Tibial nerve (tissue), 4 donors: Measurements from ENCODE around the gene DHX58. TPM values are rescaled to one million over a fixed set of nuclear protein-coding genes. Genes with fewer than 3 reads are reported as not detected.

ENCODE experiments used
- DNase-seq, 2 donors: peaks; one replicate each; pipeline ENCODE4 v3.0.0-alpha.2; 2019; ENCODE audit warnings: low spot score in 2 of 2
- H3K27ac ChIP-seq, 4 donors: fragments of 200-600 bp; sonication (generic) in 3 of 4; one replicate each; pipeline ENCODE4 v1.5.1; 2017 to 2019; ENCODE audit warnings: mild to moderate bottlenecking in 1 of 4
- H3K27me3 ChIP-seq, 2 donors: fragments of 200-600 bp; sonication (generic) in 1 of 2; one replicate each; pipeline versions ENCODE4 v1.5.1 to v1.6.0; 2017 to 2019
- H3K36me3 ChIP-seq, 3 donors: fragments of 200-600 bp; sonication (generic); one replicate each; pipeline ENCODE4 v1.5.1; 2018 to 2019
- H3K4me1 ChIP-seq, 4 donors: fragments of 200-600 bp; sonication (generic) in 3 of 4; one replicate each; pipeline ENCODE4 v1.5.1; 2017 to 2019
- H3K4me3 ChIP-seq, 4 donors: fragments of 200-600 bp; sonication (generic) in 3 of 4; one replicate each; pipeline ENCODE4 v1.5.1; 2017 to 2019; ENCODE audit warnings: mild to moderate bottlenecking in 1 of 4, moderate library complexity in 1 of 4
- H3K9me3 ChIP-seq, 4 donors: fragments of 200-600 bp; sonication (generic) in 3 of 4; one replicate each; pipeline ENCODE4 v1.5.1; 2017 to 2019
- CTCF ChIP-seq, 5 experiments: fragments of 200-600 bp in 3 of 5; fragments of 450-650 bp in 2 of 5; sonication (generic) in 3 of 5; IDR thresholded peaks; one replicate each; pipeline ENCODE4 v1.5.1; 2016 to 2019; ENCODE audit warnings: antibody characterized with exemption in 5 of 5, mild to moderate bottlenecking in 3 of 5, moderate library complexity in 2 of 5
- EP300 ChIP-seq, 2 donors: sonication (generic); formaldehyde crosslinking; IDR thresholded peaks; one replicate each; pipeline ENCODE4 v1.6.1; 2017; ENCODE audit warnings: antibody characterized with exemption in 2 of 2, mild to moderate bottlenecking in 1 of 2
- POLR2A ChIP-seq, 2 donors: fragments of 450-650 bp; IDR thresholded peaks; one replicate each; pipeline ENCODE4 v1.6.1; 2017; ENCODE audit warnings: antibody characterized with exemption in 2 of 2, mild to moderate bottlenecking in 2 of 2, moderate library complexity in 2 of 2
- WGBS, 2 donors: methylation state at CpG; one replicate each; pipeline ENCODE4 v1.1.5; 2018; 5-methylcytosine and 5-hydroxymethylcytosine counted together
- total RNA-seq, 4 donors: library from RNA; depleted of rRNA; stranded (reverse); fragments of >200 nt; gene quantifications; one replicate each; pipeline ENCODE4 v1.1.0, GENCODE V29; 2016

Gene DHX58
- total RNA-seq, 4 donors from 2014 or later, result 15.9 to 29.4 (median 21.7) TPM

DNA sequence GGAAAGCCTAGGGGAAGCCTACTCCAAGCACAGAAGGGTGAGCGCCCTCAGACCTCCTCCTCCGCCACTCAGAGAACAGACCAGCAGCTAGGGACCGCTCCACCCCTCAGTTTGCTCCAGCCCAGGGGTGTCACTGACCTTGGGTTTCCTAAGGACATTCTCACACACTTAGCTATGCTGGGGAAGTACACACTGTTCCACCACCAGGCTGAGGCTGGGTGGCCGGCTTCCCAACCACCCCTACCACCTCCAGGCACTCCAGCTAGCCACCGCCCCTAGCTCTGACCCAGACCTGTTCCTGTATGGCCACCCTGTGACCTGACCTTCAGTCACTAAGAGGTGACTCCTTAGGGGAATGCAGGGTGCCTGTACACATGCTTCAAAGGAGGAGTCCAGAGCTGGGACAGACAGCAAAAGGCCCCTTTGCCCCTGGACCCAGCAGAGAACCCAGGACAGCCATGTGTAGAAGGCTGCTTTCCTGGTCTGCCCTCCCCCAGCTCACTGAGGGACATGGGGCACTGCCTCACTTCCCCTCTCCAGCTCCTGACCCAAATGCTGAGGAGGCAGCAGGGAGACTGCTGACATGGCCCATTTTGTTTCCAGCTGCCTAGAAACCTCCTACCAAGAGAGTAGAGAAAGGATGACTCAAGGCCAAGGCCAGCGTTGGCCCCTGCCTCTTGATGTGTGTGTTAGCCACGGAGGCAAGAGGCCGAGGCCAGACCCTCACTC lies 16.8 kb upstream of the DHX58 start:
- no peak for DNase-seq
- no peaks in the 10 kb centered on the region for H3K9me3 ChIP-seq
- H3K4me1 ChIP-seq, result peaks cover 0 to 53% (median 32%) of the 10 kb centered on the region in 4 donors
- WGBS, 2 donors, result 88 to 92% methylated on average over 8 of the region's 8 CpGs
- peak in 1 of 2 donors; percentile 47 for TF ChIP-seq EP300 (IDR thresholded peaks at IDR 0.05)
- no peak for TF ChIP-seq POLR2A (IDR thresholded peaks at IDR 0.05)
- H3K27ac ChIP-seq, result peak overlapping the region in 2 of 4 donors; percentile 76 to 82
- no peak overlapping the region for H3K4me3 ChIP-seq
- no peaks in the 10 kb centered on the region for H3K27me3 ChIP-seq
- H3K36me3 ChIP-seq, result peaks cover 0 to 63% (median 20%) of the 10 kb centered on the region in 3 donors

DNA sequence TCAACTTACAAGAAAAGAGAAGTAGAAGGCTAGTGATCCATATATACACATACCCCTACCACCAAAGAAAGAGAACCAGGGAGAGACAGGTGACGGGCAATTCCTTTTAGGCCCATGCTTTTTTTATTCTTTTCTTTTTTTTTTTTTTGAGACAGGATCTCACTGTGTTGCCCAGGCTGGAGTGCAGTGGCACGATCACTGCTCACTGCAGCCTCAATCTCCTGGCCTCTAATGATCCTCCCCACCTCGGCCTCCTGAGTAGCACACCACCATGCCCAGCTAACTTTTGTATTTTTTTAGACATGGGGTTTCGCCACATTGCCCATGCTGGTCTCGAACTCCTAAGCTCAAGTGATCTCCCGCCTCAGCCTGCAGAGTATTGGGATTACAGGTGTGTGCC lies 14.9 kb upstream of the DHX58 start:
- no peaks in the 10 kb centered on the region for H3K27me3 ChIP-seq
- H3K4me1 ChIP-seq, result peaks cover 0 to 39% (median 17%) of the 10 kb centered on the region in 4 donors
- peaks cover 0 to 66% (median 20%) of the 10 kb centered on the region in 3 donors for H3K36me3 ChIP-seq
- WGBS, 2 donors, result 88 to 91% methylated on average over 6 of the region's 6 CpGs
- TF ChIP-seq CTCF (IDR thresholded peaks at IDR 0.05), result no peak
- no peak for TF ChIP-seq EP300 (IDR thresholded peaks at IDR 0.05)
- no peak for TF ChIP-seq POLR2A (IDR thresholded peaks at IDR 0.05)
- no peaks in the 10 kb centered on the region for H3K9me3 ChIP-seq
- DNase-seq, result no peak
- H3K4me3 ChIP-seq, result no peak overlapping the region
- H3K27ac ChIP-seq, result no peak overlapping the region

DNA sequence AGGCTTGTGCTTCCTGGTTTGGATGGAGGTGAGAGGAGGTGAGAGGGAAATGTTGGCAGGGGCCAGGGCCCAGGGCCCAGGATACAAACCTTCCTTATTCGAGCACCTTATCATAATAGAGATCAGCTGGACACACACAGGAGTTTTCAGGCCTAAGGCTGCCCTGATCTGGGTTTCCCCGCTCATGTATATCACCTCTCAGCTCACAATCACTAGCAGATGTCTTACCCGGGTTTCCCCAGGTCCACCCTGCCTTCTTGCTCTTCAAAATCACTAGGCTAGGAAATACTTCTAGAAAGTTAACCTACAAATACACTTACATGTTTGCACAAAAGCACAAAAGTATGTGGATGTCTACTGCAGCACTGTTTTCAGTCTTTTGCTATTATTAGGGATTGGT lies 14.3 kb upstream of the DHX58 start:
- DNase-seq, result no peak
- peaks cover 0 to 66% (median 20%) of the 10 kb centered on the region in 3 donors for H3K36me3 ChIP-seq
- no peaks in the 10 kb centered on the region for H3K27me3 ChIP-seq
- 81 to 90% methylated on average over 3 of the region's 3 CpGs for WGBS, 2 donors
- no peaks in the 10 kb centered on the region for H3K9me3 ChIP-seq
- H3K27ac ChIP-seq, result no peak overlapping the region
- H3K4me1 ChIP-seq, result peaks cover 0 to 39% (median 12%) of the 10 kb centered on the region in 4 donors
- TF ChIP-seq CTCF (IDR thresholded peaks at IDR 0.05) (no peak), EP300 (IDR thresholded peaks at IDR 0.05) (no peak), POLR2A (IDR thresholded peaks at IDR 0.05) (no peak)
- H3K4me3 ChIP-seq, result no peak overlapping the region

DNA sequence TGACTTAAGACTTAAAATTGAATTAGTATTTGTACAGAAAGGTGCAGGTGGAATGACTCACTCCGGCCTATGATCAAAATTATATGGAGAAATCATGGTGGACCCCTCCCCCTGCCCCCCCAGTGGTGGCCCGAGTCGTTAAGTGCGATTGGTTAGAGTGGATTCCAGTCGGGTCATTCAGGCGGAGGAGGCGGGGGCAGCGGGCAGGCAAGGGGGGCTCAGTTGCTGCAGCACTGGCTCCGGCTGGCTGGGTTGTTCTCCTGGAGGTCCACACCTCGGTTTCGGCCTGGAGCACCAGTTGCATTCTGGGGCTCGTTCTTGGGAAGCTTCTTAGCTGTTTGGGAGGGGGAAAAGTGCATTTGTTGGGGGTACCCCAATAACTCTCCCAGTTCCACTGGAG lies 13.1 kb upstream of the DHX58 start:
- no peaks in the 10 kb centered on the region for H3K9me3 ChIP-seq
- H3K4me1 ChIP-seq, result peaks cover 0 to 34% (median 12%) of the 10 kb centered on the region in 4 donors
- H3K36me3 ChIP-seq, result peaks cover 0 to 66% (median 20%) of the 10 kb centered on the region in 3 donors
- H3K27ac ChIP-seq, result no peak overlapping the region
- H3K4me3 ChIP-seq, result no peak overlapping the region
- 65 to 73% methylated on average over 12 of the region's 12 CpGs for WGBS, 2 donors
- no peaks in the 10 kb centered on the region for H3K27me3 ChIP-seq
- DNase-seq, result no peak
- TF ChIP-seq CTCF (IDR thresholded peaks at IDR 0.05), result no peak

- 81 to 88% methylated on average over 3 of the region's 3 CpGs for WGBS, 2 donors
Observed at GRCh38 chr17:42124256-42124655, 11.7 kb upstream of the DHX58 start.

More at GRCh38 chr17:42124256-42124655, 11.7 kb upstream of the DHX58 start:
- peaks cover 0 to 34% (median 14%) of the 10 kb centered on the region in 4 donors for H3K4me1 ChIP-seq
- TF ChIP-seq CTCF (IDR thresholded peaks at IDR 0.05) (no peak), POLR2A (IDR thresholded peaks at IDR 0.05) (no peak), EP300 (IDR thresholded peaks at IDR 0.05) (no peak)
- H3K9me3 ChIP-seq, result no peaks in the 10 kb centered on the region
- no peaks in the 10 kb centered on the region for H3K27me3 ChIP-seq
- no peak overlapping the region for H3K27ac ChIP-seq
- no peak overlapping the region for H3K4me3 ChIP-seq
- peaks cover 0 to 60% (median 18%) of the 10 kb centered on the region in 3 donors for H3K36me3 ChIP-seq
- no peak for DNase-seq
